GM19328 (cell line): Measurements from ENCODE around the gene LPP.

Source experiments
- ATAC-seq: cut with Tn5 transposase; IDR thresholded peaks from one replicate; pipeline ENCODE4 v1.9.1; 2021; ENCODE audit warnings: mild to moderate bottlenecking, moderate library complexity; ENCODE audit not compliant: unreplicated experiment

The LPP gene

DNA sequence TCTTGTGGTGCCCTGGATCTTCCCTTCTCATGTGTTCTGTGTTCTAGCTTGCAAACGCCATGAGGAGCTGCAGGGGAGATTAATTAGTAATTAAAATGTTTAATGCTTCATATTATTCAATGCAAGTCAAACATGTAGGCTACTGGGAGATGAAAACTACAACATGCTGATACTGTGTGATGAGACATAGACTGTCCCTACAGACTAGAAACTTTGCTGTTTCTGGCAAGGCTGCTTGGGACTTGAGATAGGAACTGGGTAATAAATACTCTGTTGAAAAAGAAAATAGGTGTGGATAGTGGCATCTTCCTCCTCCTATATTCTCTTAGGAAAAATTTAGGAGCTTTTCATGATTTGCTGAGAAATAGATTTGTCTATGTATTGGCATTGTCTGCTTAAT, 379.2 kb downstream of the LPP start:
- no peak for ATAC-seq

GRCh38 chr3:188533612-188534357, 379.8 kb downstream of the LPP start:
- no peak for ATAC-seq

- ATAC-seq, result no peak
These were observed 380.7 kb downstream of the LPP start for GRCh38 chr3:188534633-188535032.

GRCh38 chr3:188537606-188538005, 383.6 kb downstream of the LPP start:
- no peak for ATAC-seq

- no peak for ATAC-seq
These were observed 385.1 kb downstream of the LPP start for GRCh38 chr3:188539037-188539436.

DNA sequence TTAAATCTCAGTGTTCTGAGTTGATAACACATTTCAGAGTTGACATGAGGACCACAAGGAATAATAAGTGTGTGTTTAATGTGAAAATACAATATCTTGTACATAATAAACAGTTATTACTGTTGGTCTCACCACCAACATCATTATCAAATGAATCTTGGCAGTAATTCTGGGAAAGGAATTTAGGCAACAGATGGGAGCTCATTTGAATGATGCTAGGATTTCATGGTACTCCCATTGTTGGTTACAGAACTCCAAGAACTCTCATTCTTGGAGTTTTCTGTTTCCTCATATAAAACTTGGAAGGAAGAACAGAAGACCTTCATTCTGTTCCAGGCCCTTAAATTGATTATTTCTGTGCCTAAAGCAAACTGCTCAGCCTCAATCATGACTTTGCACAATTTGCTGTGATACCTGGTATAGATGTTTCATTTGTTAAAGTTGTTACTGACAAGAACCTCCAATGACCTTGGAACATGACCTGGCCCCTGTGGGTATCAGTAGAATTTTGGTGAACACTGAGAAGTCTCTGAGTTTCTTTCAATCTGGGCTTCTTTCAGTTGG, 385.8 kb downstream of the LPP start:
- no peak for ATAC-seq

DNA sequence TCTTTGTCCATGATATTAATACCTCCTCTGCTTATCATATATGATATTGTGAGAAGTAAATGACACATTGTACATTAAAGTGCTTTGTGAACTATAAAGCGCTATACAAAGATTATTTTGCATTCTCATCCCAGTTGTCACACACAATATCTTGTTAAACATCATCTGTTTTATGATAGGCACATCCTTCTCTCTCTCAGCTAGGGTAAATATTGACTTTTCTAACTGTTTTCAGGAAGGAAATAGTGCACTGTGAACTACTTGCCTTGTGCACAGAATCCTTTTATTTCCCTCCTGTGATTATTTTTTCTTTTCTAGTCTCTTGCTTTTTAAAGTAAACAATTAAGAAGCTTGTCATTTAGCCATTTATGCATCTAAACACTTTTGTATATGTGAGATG, 388.2 kb downstream of the LPP start:
- no peak for ATAC-seq

DNA sequence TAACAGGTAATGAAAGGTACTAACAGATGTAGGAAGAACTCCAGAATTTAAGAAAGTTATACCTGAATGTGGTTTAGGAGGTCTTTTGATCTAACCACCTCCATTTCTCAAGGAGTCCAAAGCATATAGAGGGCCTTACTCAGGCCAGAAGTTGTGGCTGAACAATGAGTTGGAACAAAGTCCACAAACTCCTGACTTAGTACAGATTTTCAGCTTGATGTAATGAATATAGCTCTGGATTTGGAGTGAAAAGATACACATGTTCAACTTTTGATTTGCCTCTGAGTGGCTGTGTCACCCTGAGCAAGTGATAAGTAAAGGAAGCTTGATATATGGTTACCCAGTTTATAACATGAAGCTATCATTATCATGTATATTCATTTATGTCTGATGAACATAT, 390.1 kb downstream of the LPP start:
- ATAC-seq, result no peak

GRCh38 chr3:188546835-188547670, 393.1 kb downstream of the LPP start:
- ATAC-seq, result no peak

DNA sequence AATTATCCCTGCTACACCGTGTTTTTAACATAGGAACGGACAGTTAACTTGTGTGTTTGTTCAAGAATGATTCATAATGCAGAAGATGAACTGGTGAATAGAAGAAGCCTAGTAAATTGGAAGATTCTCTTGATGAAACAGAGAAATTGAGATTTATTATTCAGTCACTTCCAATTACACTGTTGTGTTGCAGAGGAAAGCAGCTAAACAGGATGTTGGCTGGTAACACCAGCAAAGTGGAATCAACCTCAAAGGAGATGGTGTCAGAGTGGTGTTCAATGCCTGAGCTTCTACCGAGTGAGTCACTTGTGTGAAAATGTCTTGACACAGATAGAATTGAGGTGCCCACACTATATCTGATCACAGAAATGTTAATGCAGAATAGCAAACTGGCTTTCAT, 399.6 kb downstream of the LPP start:
- no peak for ATAC-seq

DNA sequence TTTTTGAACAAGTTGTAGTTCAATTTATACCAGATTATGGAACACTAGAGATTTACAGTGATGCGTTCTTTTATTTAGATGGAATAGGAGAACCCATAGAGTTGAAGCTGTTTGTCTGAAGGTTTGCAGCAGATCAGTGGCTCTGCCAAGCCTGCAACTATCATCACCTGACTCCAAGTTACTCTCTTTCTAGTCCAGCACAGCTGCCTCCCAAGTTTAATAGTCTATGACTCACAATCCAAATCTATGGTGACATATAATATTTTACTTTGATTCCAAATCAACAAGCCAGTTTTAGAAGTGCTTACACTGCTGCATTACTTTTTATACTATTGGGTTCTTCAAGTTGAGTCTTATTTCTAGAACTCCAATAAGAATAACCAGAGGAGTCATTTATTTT, 400.4 kb downstream of the LPP start:
- ATAC-seq, result no peak

DNA sequence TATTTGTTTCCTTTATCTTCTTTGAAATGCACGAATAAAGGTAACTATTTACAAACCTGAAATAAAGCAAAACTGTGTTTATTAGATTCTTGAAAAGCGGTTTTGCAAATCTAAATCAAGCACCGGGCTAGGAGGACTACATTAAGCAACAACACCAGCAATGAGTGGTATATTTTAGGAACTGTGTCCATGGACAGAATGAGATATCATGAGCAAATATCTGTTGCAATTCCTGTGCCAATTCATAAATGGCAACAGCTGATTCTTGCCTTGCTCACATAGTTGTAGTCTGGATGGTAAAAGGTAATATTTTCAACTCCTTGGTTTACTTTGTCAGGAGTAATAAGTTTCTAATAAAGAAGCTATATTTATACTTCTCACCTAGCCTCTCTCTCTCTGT, 403.3 kb downstream of the LPP start:
- ATAC-seq, result no peak

GRCh38 chr3:188558343-188559071, 404.6 kb downstream of the LPP start:
- no peak for ATAC-seq

- ATAC-seq, result no peak
These were observed 405.1 kb downstream of the LPP start for GRCh38 chr3:188559072-188559429.

- ATAC-seq, result no peak
These were observed 405.9 kb downstream of the LPP start for GRCh38 chr3:188559856-188560255.

GRCh38 chr3:188562144-188562543, 408.2 kb downstream of the LPP start:
- no peak for ATAC-seq

- ATAC-seq, result no peak
These were observed 413.7 kb downstream of the LPP start for GRCh38 chr3:188567478-188568195.

- ATAC-seq, result no peak
These were observed 414.8 kb downstream of the LPP start for GRCh38 chr3:188568736-188569135.

- ATAC-seq, result no peak
These were observed 417.7 kb downstream of the LPP start for GRCh38 chr3:188571531-188572095.

- ATAC-seq, result no peak
These were observed 419.5 kb downstream of the LPP start for GRCh38 chr3:188573291-188573940.
